HG02610 (cell line): Measurements from ENCODE around the gene GAD2.

Experiments used
- ATAC-seq: cut with Tn5 transposase; IDR thresholded peaks from one replicate; pipeline ENCODE4 v1.9.1; 2021; ENCODE audit warnings: mild to moderate bottlenecking, moderate library complexity; ENCODE audit not compliant: unreplicated experiment

Gene GAD2

GRCh38 chr10:26216585-26217395 is at the start of gene GAD2:
TSS of gene GAD2 (plus strand) at chr10:26216774. CDS start at chr10:26216810, 36 bp downstream.
- ATAC-seq: no peak

- no peak for ATAC-seq
These were observed 47.1 kb upstream of the GAD2 start for GRCh38 chr10:26169466-26169865.

- no peak for ATAC-seq
These were observed 44.4 kb upstream of the GAD2 start for GRCh38 chr10:26172131-26172530.

- no peak for ATAC-seq
These were observed 42.7 kb upstream of the GAD2 start for GRCh38 chr10:26173837-26174236.

- ATAC-seq: no peak
These were observed 39.2 kb upstream of the GAD2 start for GRCh38 chr10:26177341-26177740.

- no peak for ATAC-seq
These were observed 22.3 kb upstream of the GAD2 start for GRCh38 chr10:26194275-26194674.

- ATAC-seq: no peak
These were observed 19.3 kb upstream of the GAD2 start for GRCh38 chr10:26197248-26197647.

GRCh38 chr10:26198119-26198518 is 18.5 kb upstream of the GAD2 start:
- ATAC-seq: no peak

GRCh38 chr10:26199841-26200240 is 16.7 kb upstream of the GAD2 start:
- ATAC-seq: no peak

GRCh38 chr10:26205223-26205622 is 11.4 kb upstream of the GAD2 start:
- ATAC-seq: no peak

GRCh38 chr10:26211781-26212444 is 4.7 kb upstream of the GAD2 start:
- ATAC-seq: no peak

- no peak for ATAC-seq
These were observed 4.1 kb upstream of the GAD2 start for GRCh38 chr10:26212511-26212910.

GRCh38 chr10:26213157-26213800 is 3.3 kb upstream of the GAD2 start:
- no peak for ATAC-seq

- ATAC-seq: no peak
These were observed 2.6 kb upstream of the GAD2 start for GRCh38 chr10:26214004-26214403.

- no peak for ATAC-seq
These were observed 1.8 kb upstream of the GAD2 start for GRCh38 chr10:26214551-26215395.

GRCh38 chr10:26215396-26215934 is 1.1 kb upstream of the GAD2 start:
- ATAC-seq: no peak

GRCh38 chr10:26215935-26216584 is 514 bp upstream of the GAD2 start:
- peak; percentile 38 for ATAC-seq

GRCh38 chr10:26217396-26218086 is 967 bp downstream of the GAD2 start:
- no peak for ATAC-seq

- no peak for ATAC-seq
These were observed 3.1 kb downstream of the GAD2 start for GRCh38 chr10:26219676-26220075.

- no peak for ATAC-seq
These were observed 4.3 kb downstream of the GAD2 start for GRCh38 chr10:26220901-26221300.
